ENCODE data around the gene SERPINA3. TPM values are rescaled to one million over a fixed set of nuclear protein-coding genes. Genes with fewer than 3 reads are reported as not detected.
"Not testable (repeated sequence)": the region's sequence is repeated elsewhere in the genome, so short reads cannot be mapped to it uniquely, and the experiment has no call there.

The SERPINA3 gene
- total RNA-seq, 1 experiment from 2014 or later = not detected

DNA sequence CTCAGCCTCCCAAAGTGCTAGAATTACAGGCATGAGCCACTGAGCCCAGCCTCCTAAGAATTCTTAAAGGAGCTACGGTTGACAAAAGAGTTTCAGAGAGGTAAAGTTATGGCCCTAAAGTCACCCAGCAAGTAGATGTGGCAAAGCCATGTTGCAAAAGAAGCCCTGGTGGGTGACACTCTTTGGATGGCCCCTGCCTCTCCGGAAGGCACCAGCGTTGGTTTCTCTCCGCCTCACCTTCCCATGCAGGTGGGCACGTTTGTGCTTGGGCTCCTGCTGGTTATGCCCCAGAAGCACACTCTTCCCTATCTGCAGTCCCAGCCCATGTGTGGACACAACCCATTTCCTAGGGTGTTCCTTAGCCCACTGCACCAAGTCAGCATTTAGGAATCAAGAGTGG lies 9.5 kb upstream of the SERPINA3 start:
- Histone ChIP-seq H3K4me2 (ENCODE audit: low read length) (no peak overlapping the region), H3K9me2 (replicated peaks; ENCODE audit: low read length) (no peaks in the 10 kb centered on the region), H3K4me1 (ENCODE audit: insufficient read depth, low read length) (peaks cover 36% of the 10 kb centered on the region), H3K27me3 (ENCODE audit: low read length) (no peaks in the 10 kb centered on the region), H2AFZ (ENCODE audit: low read length) (no peak overlapping the region), H3K9me3 (ENCODE audit: low read length) (no peaks in the 10 kb centered on the region), H3K9ac (ENCODE audit: low read length) (no peak overlapping the region), H3K4me3 (ENCODE audit: low read length) (no peak overlapping the region), H3F3A (ENCODE audit: low read length, unreplicated experiment) (no peaks in the 10 kb centered on the region), H3K36me3 (ENCODE audit: low read depth, low read length) (no peaks in the 10 kb centered on the region), H3K27ac (ENCODE audit: low read length) (no peak overlapping the region), H3K79me2 (ENCODE audit: low read length) (no peaks in the 10 kb centered on the region), H4K20me1 (ENCODE audit: low read length) (no peaks in the 10 kb centered on the region)
- CTCF ChIA-PET = no interaction called here
- intact Hi-C loops (cut with micrococcal nuclease) = no loop called here
- no peak for DNase-seq
- POLR2A ChIA-PET (ENCODE audit: unreplicated experiment) = no interaction called here
- no peak for TF ChIP-seq EZH2phosphoT487 (IDR thresholded peaks at IDR 0.05; ENCODE audit: borderline replicate concordance, low read length)
- no peak for TF ChIP-seq EZH2 (IDR thresholded peaks at IDR 0.05; ENCODE audit: low read length, unreplicated experiment)
- TF ChIP-seq, protein P1, sequence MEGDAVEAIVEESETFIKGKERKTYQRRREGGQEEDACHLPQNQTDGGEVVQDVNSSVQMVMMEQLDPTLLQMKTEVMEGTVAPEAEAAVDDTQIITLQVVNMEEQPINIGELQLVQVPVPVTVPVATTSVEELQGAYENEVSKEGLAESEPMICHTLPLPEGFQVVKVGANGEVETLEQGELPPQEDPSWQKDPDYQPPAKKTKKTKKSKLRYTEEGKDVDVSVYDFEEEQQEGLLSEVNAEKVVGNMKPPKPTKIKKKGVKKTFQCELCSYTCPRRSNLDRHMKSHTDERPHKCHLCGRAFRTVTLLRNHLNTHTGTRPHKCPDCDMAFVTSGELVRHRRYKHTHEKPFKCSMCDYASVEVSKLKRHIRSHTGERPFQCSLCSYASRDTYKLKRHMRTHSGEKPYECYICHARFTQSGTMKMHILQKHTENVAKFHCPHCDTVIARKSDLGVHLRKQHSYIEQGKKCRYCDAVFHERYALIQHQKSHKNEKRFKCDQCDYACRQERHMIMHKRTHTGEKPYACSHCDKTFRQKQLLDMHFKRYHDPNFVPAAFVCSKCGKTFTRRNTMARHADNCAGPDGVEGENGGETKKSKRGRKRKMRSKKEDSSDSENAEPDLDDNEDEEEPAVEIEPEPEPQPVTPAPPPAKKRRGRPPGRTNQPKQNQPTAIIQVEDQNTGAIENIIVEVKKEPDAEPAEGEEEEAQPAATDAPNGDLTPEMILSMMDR (conservative IDR thresholded peaks at IDR 0.05; ENCODE audit: low read depth, low read length) = no peak
- no TSS peak for BruUV-seq (replicated peaks)
- ATAC-seq = no peak

DNA sequence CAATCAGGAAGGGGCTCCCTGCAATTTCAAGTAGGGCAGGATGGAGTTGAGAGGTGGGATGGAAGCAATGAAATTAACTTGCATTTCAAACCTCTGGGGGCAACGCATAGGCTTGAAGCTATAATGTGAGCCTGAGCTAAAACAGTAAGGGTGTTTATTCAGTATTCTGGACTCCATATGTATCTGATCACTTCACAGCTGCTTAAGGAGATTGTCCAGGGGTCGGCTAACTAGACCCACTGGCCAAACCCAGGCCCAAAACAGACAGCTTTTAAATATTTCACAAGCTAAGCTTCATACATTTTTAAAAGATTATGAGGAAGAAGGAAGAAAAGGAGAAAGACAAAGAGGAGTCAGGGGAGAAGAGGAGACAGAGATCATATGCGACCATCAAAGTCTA lies 6.8 kb upstream of the SERPINA3 start:
- Histone ChIP-seq H3K4me1 (ENCODE audit: insufficient read depth, low read length) (peaks cover 14% of the 10 kb centered on the region), H3K4me3 (ENCODE audit: low read length) (no peak overlapping the region), H3K27ac (ENCODE audit: low read length) (no peak overlapping the region), H3F3A (ENCODE audit: low read length, unreplicated experiment) (no peaks in the 10 kb centered on the region), H3K36me3 (ENCODE audit: low read depth, low read length) (no peaks in the 10 kb centered on the region), H3K9me3 (ENCODE audit: low read length) (no peaks in the 10 kb centered on the region), H3K27me3 (ENCODE audit: low read length) (no peaks in the 10 kb centered on the region), H3K79me2 (ENCODE audit: low read length) (no peaks in the 10 kb centered on the region), H2AFZ (ENCODE audit: low read length) (no peak overlapping the region), H4K20me1 (ENCODE audit: low read length) (no peaks in the 10 kb centered on the region), H3K4me2 (ENCODE audit: low read length) (no peak overlapping the region), H3K9ac (ENCODE audit: low read length) (no peak overlapping the region), H3K9me2 (replicated peaks; ENCODE audit: low read length) (no peaks in the 10 kb centered on the region)
- TF ChIP-seq EZH2phosphoT487 (IDR thresholded peaks at IDR 0.05; ENCODE audit: borderline replicate concordance, low read length) (no peak), EZH2 (IDR thresholded peaks at IDR 0.05; ENCODE audit: low read length, unreplicated experiment) (no peak)
- TF ChIP-seq, protein P1 (conservative IDR thresholded peaks at IDR 0.05; ENCODE audit: low read depth, low read length) = no peak
- ChIA-PET CTCF (no interaction called here), POLR2A (ENCODE audit: unreplicated experiment) (no interaction called here)
- no peak for DNase-seq
- intact Hi-C loops (cut with micrococcal nuclease) = no loop called here
- BruUV-seq (replicated peaks) = no TSS peak
- no peak for ATAC-seq

DNA sequence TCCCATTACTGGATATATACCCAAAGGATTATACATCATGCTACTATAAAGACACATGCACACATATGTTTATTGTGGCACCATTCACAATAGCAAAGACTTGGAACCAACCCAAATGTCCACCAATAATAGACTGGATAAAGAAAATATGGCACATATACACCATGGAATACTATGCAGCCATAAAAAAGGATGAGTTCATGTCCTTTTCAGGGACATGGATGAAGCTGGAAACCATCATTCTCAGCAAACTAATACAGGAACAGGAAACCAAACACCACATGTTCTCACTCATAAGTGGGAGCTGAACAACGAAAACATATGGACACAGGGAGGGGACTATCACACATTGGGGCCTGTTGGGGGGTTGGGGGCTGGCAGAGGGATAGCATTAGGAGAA lies 3.2 kb upstream of the SERPINA3 start:
- H3K4me1 ChIP-seq (ENCODE audit: insufficient read depth, low read length); CTCF ChIA-PET; H3K79me2 ChIP-seq (ENCODE audit: low read length); DNase-seq; H3K4me3 ChIP-seq (ENCODE audit: low read length); H3K9me2 ChIP-seq (replicated peaks; ENCODE audit: low read length); H2AFZ ChIP-seq (ENCODE audit: low read length); BruUV-seq (replicated peaks); H3K9ac ChIP-seq (ENCODE audit: low read length); intact Hi-C loops (cut with micrococcal nuclease); H3K36me3 ChIP-seq (ENCODE audit: low read depth, low read length); H3K4me2 ChIP-seq (ENCODE audit: low read length); ATAC-seq; POLR2A ChIA-PET (ENCODE audit: unreplicated experiment); H3F3A ChIP-seq (ENCODE audit: low read length, unreplicated experiment); H3K27me3 ChIP-seq (ENCODE audit: low read length); H4K20me1 ChIP-seq (ENCODE audit: low read length); H3K27ac ChIP-seq (ENCODE audit: low read length); H3K9me3 ChIP-seq (ENCODE audit: low read length): not testable (repeated sequence)
